Measurements from ENCODE around the gene TRPM3. TPM values are rescaled to one million over a fixed set of nuclear protein-coding genes. Genes with fewer than 3 reads are reported as not detected.

The TRPM3 gene
- total and polyA plus RNA-seq, 2 of the 13 experiments (the other 11 are each of a cell fraction or from before 2014, with no cell fraction given), result not detected

DNA sequence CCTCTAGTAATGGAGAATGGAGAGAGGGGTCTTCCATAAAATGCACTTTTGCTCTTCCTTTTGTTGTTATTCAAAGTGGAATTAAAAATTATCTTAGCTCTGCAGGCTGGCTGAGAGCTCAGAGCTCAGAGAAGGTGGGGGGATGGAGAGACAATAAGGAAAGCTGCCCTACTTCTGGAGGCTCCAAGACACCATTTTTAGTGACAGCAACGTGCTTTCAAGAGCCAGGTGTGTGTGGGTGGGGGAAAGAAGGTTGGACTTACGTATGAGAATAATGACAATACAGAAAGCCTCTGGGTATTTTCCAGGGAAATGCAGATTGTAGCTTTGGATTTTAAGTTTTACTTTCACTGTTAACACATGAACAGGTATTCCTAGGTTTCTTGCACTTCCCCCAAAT, 173.9 kb downstream of the TRPM3 start:
- Histone ChIP-seq H4K20me1 (ENCODE audit: insufficient read depth, low read length) (no peaks in the 10 kb centered on the region), H3K79me2 (ENCODE audit: insufficient read depth, low read length) (no peaks in the 10 kb centered on the region), H3K4me2 (ENCODE audit: low read depth, low read length) (no peak overlapping the region), H3K9me3 (ENCODE audit: low read length) (no peaks in the 10 kb centered on the region), H3K9ac (ENCODE audit: insufficient read depth, low read depth, low read length) (no peak overlapping the region), H3K4me3 (replicated peaks in 1 of 3; ENCODE audit: insufficient read depth in 1 of 3, low read depth in 2 of 3, low read length in 3 of 3) (no peak overlapping the region), H3K36me3 (replicated peaks in 1 of 2; ENCODE audit: control insufficient read depth in 1 of 2, insufficient read depth in 2 of 2, low read length in 2 of 2) (no peaks in the 10 kb centered on the region), H3K27me3 (ENCODE audit: control insufficient read depth in 1 of 2, insufficient read depth in 2 of 2, low read length in 2 of 2) (no peaks in the 10 kb centered on the region), H3K4me1 (ENCODE audit: insufficient read depth, low read length) (no peaks in the 10 kb centered on the region), H2AFZ (ENCODE audit: low read length) (no peak overlapping the region), H3K27ac (ENCODE audit: extremely low read length, insufficient read depth, low read length) (no peak overlapping the region)
- TF ChIP-seq EHMT2 (IDR thresholded peaks at IDR 0.05; ENCODE audit: borderline replicate concordance, low read depth, low read length), result no peak
- TF ChIP-seq ZNF607 (CRISPR knock-in tag; IDR thresholded peaks at IDR 0.05; ENCODE audit: borderline replicate concordance), result no peak
- TF ChIP-seq ZSCAN22 (CRISPR knock-in tag; IDR thresholded peaks at IDR 0.05), result no peak
- TF ChIP-seq, protein P1, sequence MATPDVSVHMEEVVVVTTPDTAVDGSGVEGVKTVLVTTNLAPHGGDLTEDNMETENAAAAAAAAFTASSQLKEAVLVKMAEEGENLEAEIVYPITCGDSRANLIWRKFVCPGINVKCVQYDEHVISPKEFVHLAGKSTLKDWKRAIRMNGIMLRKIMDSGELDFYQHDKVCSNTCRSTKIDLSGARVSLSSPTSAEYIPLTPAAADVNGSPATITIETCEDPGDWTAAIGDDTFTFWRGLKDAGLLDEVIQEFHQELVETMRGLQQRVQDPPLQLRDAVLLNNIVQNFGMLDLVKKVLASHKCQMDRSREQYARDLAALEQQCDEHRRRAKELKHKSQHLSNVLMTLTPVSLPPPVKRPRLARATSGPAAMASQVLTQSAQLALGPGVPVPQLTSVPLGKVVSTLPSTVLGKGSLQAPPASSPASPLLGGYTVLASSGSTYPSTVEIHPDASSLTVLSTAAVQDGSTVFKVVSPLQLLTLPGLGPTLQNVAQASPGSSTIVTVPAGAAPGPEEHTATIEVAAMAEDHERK (CRISPR knock-in tag; IDR thresholded peaks at IDR 0.05; ENCODE audit: low read depth), result no peak
- TF ChIP-seq ZNF230 (CRISPR knock-in tag; IDR thresholded peaks at IDR 0.05), result no peak
- TF ChIP-seq ZFP90 (CRISPR knock-in tag; IDR thresholded peaks at IDR 0.05; ENCODE audit: borderline replicate concordance), result no peak
- no peak for TF ChIP-seq ZBTB20 (CRISPR knock-in tag; IDR thresholded peaks at IDR 0.05; ENCODE audit: borderline replicate concordance, low read depth)
- TF ChIP-seq FOXO1 (CRISPR knock-in tag; IDR thresholded peaks at IDR 0.05), result no peak
- TF ChIP-seq RORA (CRISPR knock-in tag; IDR thresholded peaks at IDR 0.05), result no peak
- no peak for TF ChIP-seq GFI1 (CRISPR knock-in tag; IDR thresholded peaks at IDR 0.05; ENCODE audit: borderline replicate concordance)
- TF ChIP-seq SSRP1 (CRISPR knock-in tag; IDR thresholded peaks at IDR 0.05), result no peak
- no peak for TF ChIP-seq ZNF510 (CRISPR knock-in tag; IDR thresholded peaks at IDR 0.05; ENCODE audit: low read depth)
- TF ChIP-seq ZNF737 (CRISPR knock-in tag; IDR thresholded peaks at IDR 0.05; ENCODE audit: borderline replicate concordance), result no peak
- no peak for TF ChIP-seq ZBTB7A (CRISPR knock-in tag; IDR thresholded peaks at IDR 0.05)
- TF ChIP-seq, protein P2, sequence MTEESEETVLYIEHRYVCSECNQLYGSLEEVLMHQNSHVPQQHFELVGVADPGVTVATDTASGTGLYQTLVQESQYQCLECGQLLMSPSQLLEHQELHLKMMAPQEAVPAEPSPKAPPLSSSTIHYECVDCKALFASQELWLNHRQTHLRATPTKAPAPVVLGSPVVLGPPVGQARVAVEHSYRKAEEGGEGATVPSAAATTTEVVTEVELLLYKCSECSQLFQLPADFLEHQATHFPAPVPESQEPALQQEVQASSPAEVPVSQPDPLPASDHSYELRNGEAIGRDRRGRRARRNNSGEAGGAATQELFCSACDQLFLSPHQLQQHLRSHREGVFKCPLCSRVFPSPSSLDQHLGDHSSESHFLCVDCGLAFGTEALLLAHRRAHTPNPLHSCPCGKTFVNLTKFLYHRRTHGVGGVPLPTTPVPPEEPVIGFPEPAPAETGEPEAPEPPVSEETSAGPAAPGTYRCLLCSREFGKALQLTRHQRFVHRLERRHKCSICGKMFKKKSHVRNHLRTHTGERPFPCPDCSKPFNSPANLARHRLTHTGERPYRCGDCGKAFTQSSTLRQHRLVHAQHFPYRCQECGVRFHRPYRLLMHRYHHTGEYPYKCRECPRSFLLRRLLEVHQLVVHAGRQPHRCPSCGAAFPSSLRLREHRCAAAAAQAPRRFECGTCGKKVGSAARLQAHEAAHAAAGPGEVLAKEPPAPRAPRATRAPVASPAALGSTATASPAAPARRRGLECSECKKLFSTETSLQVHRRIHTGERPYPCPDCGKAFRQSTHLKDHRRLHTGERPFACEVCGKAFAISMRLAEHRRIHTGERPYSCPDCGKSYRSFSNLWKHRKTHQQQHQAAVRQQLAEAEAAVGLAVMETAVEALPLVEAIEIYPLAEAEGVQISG (CRISPR knock-in tag; IDR thresholded peaks at IDR 0.05), result no peak
- no peak for FAIRE-seq
- CTCF ChIA-PET (ENCODE audit: low intra/inter-chr PET ratio, low total read pairs), result no interaction called here
- in situ Hi-C loops (cut with HindIII; ENCODE audit: extremely low pct_ligation_motif_present, low pct_unique_long_range_greater_than_20kb) (no loop called here), intact Hi-C loops (cut with micrococcal nuclease; ENCODE audit: unreplicated experiment) (no loop called here)
- WGBS (ENCODE audit: low lambda C conversion rate), result 6% methylated on average over 2 of the region's 2 CpGs
- DNase-seq (ENCODE audit: low spot score), result no peak
- no TSS peak for BruUV-seq (replicated peaks)
- ATAC-seq, result no peak
- POLR2A ChIA-PET, result no interaction called here

Measured in HepG2 (cell line).